Inferior parietal cortex (tissue), 1 donor: ENCODE measurements around the gene RAB11A.
A peak's percentile ranks its signal among the peaks of the same experiment; 100 is the strongest.

ENCODE experiments used
- DNase-seq: peaks from one replicate; pipeline ENCODE4 v3.0.0-alpha.2; 2016; ENCODE audit errors: extremely low spot score

Gene RAB11A

GRCh38 chr15:65916664-65917406 lies 47.5 kb downstream of the RAB11A start:
- peak; percentile 76 for DNase-seq

- DNase-seq, result no peak
These were observed 48.1 kb downstream of the RAB11A start for GRCh38 chr15:65917407-65917756.

- no peak for DNase-seq
These were observed 48.6 kb downstream of the RAB11A start for GRCh38 chr15:65917936-65918335.

- no peak for DNase-seq
These were observed 49.1 kb downstream of the RAB11A start for GRCh38 chr15:65918357-65918920.

- DNase-seq, result no peak
These were observed 49.7 kb downstream of the RAB11A start for GRCh38 chr15:65918945-65919344.

GRCh38 chr15:65919353-65919752 lies 50.1 kb downstream of the RAB11A start:
- no peak for DNase-seq

GRCh38 chr15:65920121-65920520 lies 50.8 kb downstream of the RAB11A start:
- DNase-seq, result no peak

- DNase-seq, result no peak
These were observed 51.6 kb downstream of the RAB11A start for GRCh38 chr15:65920825-65921309.

GRCh38 chr15:65921780-65922179 lies 52.5 kb downstream of the RAB11A start:
- DNase-seq, result no peak

- DNase-seq, result no peak
These were observed 53.3 kb downstream of the RAB11A start for GRCh38 chr15:65922621-65923020.

GRCh38 chr15:65923264-65923663 lies 54.0 kb downstream of the RAB11A start:
- DNase-seq, result no peak

- DNase-seq, result no peak
These were observed 54.7 kb downstream of the RAB11A start for GRCh38 chr15:65924004-65924403.

- no peak for DNase-seq
These were observed 56.0 kb downstream of the RAB11A start for GRCh38 chr15:65925338-65925737.

GRCh38 chr15:65926459-65926858 lies 57.2 kb downstream of the RAB11A start:
- DNase-seq, result no peak

GRCh38 chr15:65926899-65927298 lies 57.6 kb downstream of the RAB11A start:
- no peak for DNase-seq

- no peak for DNase-seq
These were observed 58.3 kb downstream of the RAB11A start for GRCh38 chr15:65927545-65927944.

- no peak for DNase-seq
These were observed 60.3 kb downstream of the RAB11A start for GRCh38 chr15:65929573-65929972.

- no peak for DNase-seq
These were observed 60.8 kb downstream of the RAB11A start for GRCh38 chr15:65930134-65930533.

GRCh38 chr15:65931221-65931620 lies 61.9 kb downstream of the RAB11A start:
- DNase-seq, result no peak

- no peak for DNase-seq
These were observed 66.1 kb downstream of the RAB11A start for GRCh38 chr15:65935391-65935790.

- DNase-seq, result no peak
These were observed 67.0 kb downstream of the RAB11A start for GRCh38 chr15:65936282-65936681.

- no peak for DNase-seq
These were observed 67.8 kb downstream of the RAB11A start for GRCh38 chr15:65937054-65937453.

GRCh38 chr15:65937476-65937875 lies 68.2 kb downstream of the RAB11A start:
- peak; percentile 39 for DNase-seq

GRCh38 chr15:65938604-65939003 lies 69.3 kb downstream of the RAB11A start:
- no peak for DNase-seq
